Panc1 (cell line): Measurements from ENCODE around the gene CLTC. TPM values are rescaled to one million over a fixed set of nuclear protein-coding genes. Genes with fewer than 3 reads are reported as not detected.
A peak's percentile ranks its signal among the peaks of the same experiment; 100 is the strongest.

ENCODE experiments used
- ATAC-seq: fragments of 200-7000 bp; cut with Tn5 transposase; 2 replicates; pipeline ENCODE4 v1.9.1; 2020; ENCODE audit warnings: mild to moderate bottlenecking, moderate library complexity
- BruUV-seq: library from RNA; stranded (reverse); fragments of 400-500 nt; replicated peaks from 2 replicates; lab custom pipeline; 2021; lab: Mats Ljungman, UMichigan
- CTCF ChIA-PET: fragments of 300-600 bp; sonication (Branson Sonifier 250); formaldehyde crosslinking; loops from one replicate; lab custom pipeline; 2022; ENCODE audit warnings: antibody characterized with exemption; lab: Charles Lee
- POLR2A ChIA-PET: fragments of 300-600 bp; sonication (Branson Sonifier 250); formaldehyde crosslinking; loops from one replicate; lab custom pipeline; 2022; ENCODE audit warnings: antibody characterized with exemption; lab: Charles Lee
- DNase-seq: peaks from one replicate; pipeline ENCODE4 v3.0.0-alpha.2; 2010; ENCODE audit warnings: low read depth, low spot score
- H3K27ac ChIP-seq: 2 replicates; pipeline ENCODE4 v1.5.1; 2011; ENCODE audit warnings: mild to moderate bottlenecking, low read length, inconsistent platforms
- H3K27me3 ChIP-seq: fragments of 200-500 bp; sonication (Bioruptor generic); 2 replicates; pipeline ENCODE4 v1.6.0; 2014; ENCODE audit warnings: low read length, inconsistent platforms; ENCODE audit not compliant: control insufficient read depth, insufficient read depth
- H3K36me3 ChIP-seq: fragments of 200-500 bp; sonication (Bioruptor generic); 2 replicates; pipeline ENCODE4 v1.5.1; 2014; ENCODE audit warnings: inconsistent platforms, mild to moderate bottlenecking, low read length, moderate library complexity; ENCODE audit not compliant: control insufficient read depth, insufficient read depth
- H3K4me1 ChIP-seq: 2 replicates; pipeline ENCODE4 v1.5.1; 2011; ENCODE audit warnings: inconsistent platforms, mild to moderate bottlenecking, low read length, moderate library complexity; ENCODE audit not compliant: control insufficient read depth, insufficient read depth
- H3K4me3 ChIP-seq, 2 experiments: 2 replicates each; pipeline ENCODE4 v1.5.1; 2011 to 2012; ENCODE audit warnings: low read depth in 2 of 2, low read length in 2 of 2, mild to moderate bottlenecking in 2 of 2, inconsistent platforms in 1 of 2, moderate library complexity in 1 of 2
- H3K9me3 ChIP-seq: fragments of 200-500 bp; sonication (Bioruptor generic); 2 replicates; pipeline ENCODE4 v1.5.1; 2014; ENCODE audit warnings: low read depth, mild to moderate bottlenecking, inconsistent platforms, low read length, moderate library complexity; ENCODE audit not compliant: control insufficient read depth, insufficient read depth
- CTCF ChIP-seq: fragments of 450-650 bp; IDR thresholded peaks from 2 replicates; pipeline ENCODE4 v1.5.1; 2017; ENCODE audit warnings: mild to moderate bottlenecking
- POLR2AphosphoS5 ChIP-seq: IDR thresholded peaks from 2 replicates; pipeline ENCODE4 v1.6.1; 2012; ENCODE audit warnings: mild to moderate bottlenecking, low read depth, low read length, moderate library complexity
- REST ChIP-seq, 2 experiments: IDR thresholded peaks; 2 replicates each; pipeline ENCODE4 v1.6.1; 2011 to 2012; ENCODE audit warnings: low read depth in 2 of 2, control low read depth in 1 of 2, low read length in 1 of 2, mild to moderate bottlenecking in 1 of 2, moderate library complexity in 1 of 2; ENCODE audit not compliant: insufficient read depth in 1 of 2
- SIN3A ChIP-seq: IDR thresholded peaks from 2 replicates; pipeline ENCODE4 v1.6.1; 2012; ENCODE audit warnings: low read depth, mild to moderate bottlenecking, low read length, moderate library complexity, borderline replicate concordance; ENCODE audit not compliant: insufficient read depth
- TCF7L2 ChIP-seq: IDR thresholded peaks from 2 replicates; pipeline ENCODE4 v1.6.1; 2011; ENCODE audit warnings: mild to moderate bottlenecking, low read depth, low read length, inconsistent platforms
- in situ Hi-C: cut with HindIII; loops from 2 replicates; pipeline ENCODE4 v1.10.0; 2016; ENCODE audit warnings: low sequenced_read_pairs, low pct_unique_long_range_greater_than_20kb
- intact Hi-C: fragments of 100-400 bp; cut with micrococcal nuclease; formaldehyde crosslinking; loops from one replicate; pipeline ENCODE4 v1.10.0; 2022; ENCODE audit not compliant: unreplicated experiment
- total RNA-seq: library from RNA; stranded (reverse); gene quantifications from one replicate; pipeline ENCODE4 v1.2.1, GENCODE V29; 2021; ENCODE audit not compliant: unreplicated experiment

Gene CLTC
- total RNA-seq, 1 experiment from 2014 or later, result 221 TPM

- ATAC-seq (no peak), DNase-seq (no peak)
- no peak for TF ChIP-seq POLR2AphosphoS5
- TF ChIP-seq SIN3A, result no peak
- no peak for TF ChIP-seq TCF7L2
- no peak for TF ChIP-seq REST (IDR thresholded peaks at IDR 0.05; ENCODE audit: insufficient read depth in 1 of 2, low read depth in 2 of 2, low read length in 1 of 2)
- no peak for TF ChIP-seq CTCF
- intact Hi-C loops (no loop called here), in situ Hi-C loops (no loop called here)
- ChIA-PET POLR2A (interaction anchor here (0.7 kb wide), 1 partner anchor 243 kb away, joined by 3 read pairs; no protein-coding TSS in a partner anchor), CTCF (no interaction called here)
- Histone ChIP-seq H3K4me1 (peaks cover 35% of the 10 kb centered on the region), H3K27me3 (no peaks in the 10 kb centered on the region), H3K27ac (no peak overlapping the region), H3K4me3 (peak overlapping the region; percentile 91 to 98), H3K9me3 (no peaks in the 10 kb centered on the region), H3K36me3 (peaks cover 17% of the 10 kb centered on the region)
- no TSS peak for BruUV-seq
Measured at GRCh38 chr17:59621771-59622170, 2.1 kb downstream of the CLTC start.

- Histone ChIP-seq H3K27me3 (no peaks in the 10 kb centered on the region), H3K4me3 (peak overlapping the region; percentile 91 to 98; a peak in 3 of 4 replicates), H3K4me1 (peaks cover 26% of the 10 kb centered on the region), H3K9me3 (no peaks in the 10 kb centered on the region), H3K36me3 (peaks cover 17% of the 10 kb centered on the region), H3K27ac (peak overlapping the region; percentile 54; the same call in 1 of the 2 replicates)
- ATAC-seq, result no peak
- in situ Hi-C loops, result no loop called here
- intact Hi-C loops, result no loop called here
- TF ChIP-seq TCF7L2, result no peak
- TF ChIP-seq CTCF, result no peak
- no peak for TF ChIP-seq POLR2AphosphoS5
- TF ChIP-seq REST (IDR thresholded peaks at IDR 0.05; ENCODE audit: insufficient read depth in 1 of 2, low read depth in 2 of 2, low read length in 1 of 2), result no peak
- TF ChIP-seq SIN3A, result no peak
- no TSS peak for BruUV-seq
- no peak for DNase-seq
- ChIA-PET CTCF (no interaction called here), POLR2A (interaction anchor here (0.5 kb wide), 1 partner anchor 699 kb away, joined by 3 read pairs; no protein-coding TSS in a partner anchor)
Measured at GRCh38 chr17:59623151-59623550, 3.5 kb downstream of the CLTC start.
